ENCODE measurements around the gene DCTN5. TPM values are rescaled to one million over a fixed set of nuclear protein-coding genes. Genes with fewer than 3 reads are reported as not detected.

Gene DCTN5
- total RNA-seq, 3 donors from 2014 or later: 57.3 to 73.9 (median 67.7) TPM

DNA sequence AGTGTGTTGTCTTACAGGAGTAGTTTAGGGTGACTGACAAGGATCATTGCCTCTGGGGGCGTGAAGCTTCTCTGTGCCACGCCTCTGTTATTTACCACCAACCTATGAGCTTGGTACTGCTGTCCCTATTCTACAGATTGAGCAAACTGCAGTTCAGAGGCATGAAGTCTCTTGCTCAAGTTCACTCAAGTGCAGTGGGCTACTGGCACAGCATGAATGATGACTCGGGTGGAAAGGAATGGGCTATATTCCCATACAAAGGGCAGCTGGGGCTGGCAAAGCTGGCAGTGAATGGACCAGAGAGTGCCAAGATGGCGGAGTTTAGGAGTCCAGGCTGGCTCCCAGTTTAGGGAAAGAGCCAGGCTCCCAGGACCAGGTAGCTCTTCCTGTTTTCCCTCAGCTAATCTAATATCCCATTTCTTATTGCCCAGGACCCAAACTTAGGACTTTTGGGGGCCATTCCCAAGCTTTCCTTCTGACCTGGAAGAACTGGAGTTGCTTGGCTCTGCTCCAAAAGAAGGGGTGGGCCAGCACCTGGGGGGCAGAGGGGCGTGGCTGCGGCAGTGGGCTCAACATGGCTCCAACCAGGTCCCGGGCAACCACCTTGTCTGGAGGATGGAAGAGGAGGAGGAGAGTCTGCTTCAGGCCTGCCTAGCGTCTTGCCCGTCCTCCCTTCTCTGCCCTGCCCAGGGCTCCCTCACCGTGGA is 50.4 kb downstream of the DCTN5 start:
- no peak for TF ChIP-seq CTCF (IDR thresholded peaks at IDR 0.05)
- DNase-seq: no peak
- intact Hi-C loops (cut with DNase I, micrococcal nuclease): no loop called here
- no peak overlapping the region for H3K4me3 ChIP-seq
- H3K36me3 ChIP-seq (ENCODE audit: low read depth): peaks cover 3% of the 10 kb centered on the region
- ATAC-seq: no peak
- H3K9me3 ChIP-seq: no peaks in the 10 kb centered on the region
- no peaks in the 10 kb centered on the region for H3K4me1 ChIP-seq (ENCODE audit: low read depth)

GRCh38 chr16:23692190-23692837 is 51.0 kb downstream of the DCTN5 start:
- Histone ChIP-seq H3K4me3 (no peak overlapping the region), H3K9me3 (no peaks in the 10 kb centered on the region), H3K4me1 (ENCODE audit: low read depth) (no peaks in the 10 kb centered on the region), H3K36me3 (ENCODE audit: low read depth) (peaks cover 3% of the 10 kb centered on the region)
- no peak for TF ChIP-seq CTCF (IDR thresholded peaks at IDR 0.05)
- DNase-seq: no peak
- intact Hi-C loops (cut with DNase I, micrococcal nuclease): no loop called here
- ATAC-seq: no peak

GRCh38 chr16:23694265-23694643 is 53.0 kb downstream of the DCTN5 start:
- DNase-seq (no peak), ATAC-seq (no peak)
- no peak for TF ChIP-seq CTCF (IDR thresholded peaks at IDR 0.05)
- peaks cover 3% of the 10 kb centered on the region for H3K36me3 ChIP-seq (ENCODE audit: low read depth)
- no peak overlapping the region for H3K4me3 ChIP-seq
- H3K9me3 ChIP-seq: no peaks in the 10 kb centered on the region
- peaks cover 3% of the 10 kb centered on the region for H3K4me1 ChIP-seq (ENCODE audit: low read depth)
- intact Hi-C loops (cut with DNase I, micrococcal nuclease): no loop called here

DNA sequence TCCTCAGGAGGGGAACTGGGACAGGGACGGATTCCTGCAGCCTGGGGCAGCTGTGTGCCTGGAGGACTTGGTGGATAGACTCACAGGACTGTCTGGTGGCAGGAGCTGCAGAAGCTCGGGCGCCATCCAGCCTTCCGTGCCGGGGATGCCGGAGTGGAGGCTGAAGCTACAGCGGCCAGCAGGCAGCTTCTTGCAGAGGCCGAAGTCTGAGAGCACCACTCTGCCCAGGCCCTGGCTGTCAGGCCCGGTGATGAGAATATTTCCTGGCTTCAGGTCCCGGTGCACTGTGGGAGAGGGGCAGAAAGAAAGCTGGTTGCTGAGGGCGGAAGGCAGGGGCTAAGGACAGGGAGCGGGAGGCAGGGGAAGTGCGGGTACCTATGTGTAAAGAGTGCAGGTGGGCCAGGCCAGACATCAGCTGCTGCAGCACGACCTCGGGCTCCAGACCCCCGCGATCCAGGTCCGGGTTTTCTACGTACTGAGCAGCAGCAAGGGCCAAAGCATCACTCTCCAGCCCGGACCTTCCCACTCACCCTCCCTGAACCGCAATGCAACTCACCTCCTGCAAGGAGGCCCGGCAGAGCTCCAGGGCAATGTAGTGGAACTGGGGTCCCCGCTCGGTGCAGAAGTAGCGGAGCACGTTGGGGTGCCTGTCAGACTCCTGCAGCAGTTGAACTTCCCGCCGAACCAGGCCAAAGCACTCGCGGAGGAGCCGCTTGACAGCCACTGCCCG is 53.5 kb downstream of the DCTN5 start:
- peaks cover 3% of the 10 kb centered on the region for H3K4me1 ChIP-seq (ENCODE audit: low read depth)
- intact Hi-C loops (cut with DNase I, micrococcal nuclease): no loop called here
- DNase-seq: no peak
- no peaks in the 10 kb centered on the region for H3K36me3 ChIP-seq (ENCODE audit: low read depth)
- ATAC-seq: no peak
- no peak for TF ChIP-seq CTCF (IDR thresholded peaks at IDR 0.05)
- no peak overlapping the region for H3K4me3 ChIP-seq
- H3K9me3 ChIP-seq: no peaks in the 10 kb centered on the region

DNA sequence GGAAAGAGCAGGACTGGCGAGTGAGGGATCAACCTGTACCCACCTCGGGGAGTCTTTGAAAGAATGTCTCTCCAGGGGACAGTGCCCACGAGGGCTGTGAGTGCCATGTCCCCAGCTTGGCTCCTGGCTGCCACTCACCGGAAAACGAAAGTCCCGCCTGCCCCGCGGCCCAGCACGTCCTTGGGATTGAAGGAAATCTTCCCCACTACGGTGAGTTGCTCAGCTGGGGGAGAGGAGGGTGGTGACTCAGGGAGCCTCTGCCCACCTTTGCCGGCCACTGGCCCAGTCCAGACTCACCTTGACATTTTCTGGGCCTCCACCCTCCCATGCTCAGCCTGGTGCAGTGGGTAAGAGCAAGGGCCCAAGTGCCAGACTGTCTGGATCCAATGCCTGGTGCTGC is 54.5 kb downstream of the DCTN5 start:
- Histone ChIP-seq H3K4me3 (no peak overlapping the region), H3K36me3 (ENCODE audit: low read depth) (no peaks in the 10 kb centered on the region), H3K9me3 (no peaks in the 10 kb centered on the region), H3K4me1 (ENCODE audit: low read depth) (peaks cover 8% of the 10 kb centered on the region)
- no peak for TF ChIP-seq CTCF (IDR thresholded peaks at IDR 0.05)
- intact Hi-C loops (cut with DNase I, micrococcal nuclease): no loop called here
- no peak for ATAC-seq
- no peak for DNase-seq

All from mucosa of descending colon (tissue), 3 donors.